Dendritic cell treated with granulocyte-macrophage colony-stimulating factor and Interleukin-4, amounts not matched to agents 40 ng/mL and 50 ng/mL, for 4 days (primary cell): ENCODE results near the gene DDX1.

ENCODE experiments used
- H3K27ac Mint-ChIP-seq: one replicate; pipeline ENCODE4 v1.8.0; 2022; ENCODE audit warnings: mild to moderate bottlenecking, mixed read lengths
- H3K27me3 Mint-ChIP-seq: one replicate; pipeline ENCODE4 v1.8.0; 2022; ENCODE audit warnings: mild to moderate bottlenecking, mixed read lengths
- H3K36me3 Mint-ChIP-seq: one replicate; pipeline ENCODE4 v1.8.0; 2022; ENCODE audit warnings: low read depth, mixed read lengths
- H3K4me1 Mint-ChIP-seq: one replicate; pipeline ENCODE4 v1.8.0; 2022; ENCODE audit warnings: low read depth, mixed read lengths
- H3K4me3 Mint-ChIP-seq: one replicate; pipeline ENCODE4 v1.8.0; 2022; ENCODE audit warnings: mild to moderate bottlenecking, moderate library complexity, mixed read lengths
- H3K9me3 Mint-ChIP-seq: one replicate; pipeline ENCODE4 v1.8.0; 2022; ENCODE audit warnings: mixed read lengths
- intact Hi-C: fragments of 100-400 bp; cut with micrococcal nuclease; formaldehyde crosslinking; loops from one replicate; pipeline ENCODE4 v1.15.0; 2022

The DDX1 gene

GRCh38 chr2:15664273-15665066, 72.8 kb downstream of the DDX1 start:
- Mint-ChIP-seq H3K27ac (no peak overlapping the region), H3K4me3 (no peak overlapping the region), H3K36me3 (no peaks in the 10 kb centered on the region), H3K27me3 (no peaks in the 10 kb centered on the region), H3K9me3 (no peaks in the 10 kb centered on the region), H3K4me1 (no peaks in the 10 kb centered on the region)
- intact Hi-C loops = no loop called here

- Mint-ChIP-seq H3K4me3 (no peak overlapping the region), H3K27ac (no peak overlapping the region)
- intact Hi-C loops = no loop called here
Measured at GRCh38 chr2:15665067-15665942, 73.6 kb downstream of the DDX1 start.

GRCh38 chr2:15665943-15666460, 74.3 kb downstream of the DDX1 start:
- Mint-ChIP-seq H3K36me3 (no peaks in the 10 kb centered on the region), H3K9me3 (no peaks in the 10 kb centered on the region), H3K27ac (no peak overlapping the region), H3K4me1 (no peaks in the 10 kb centered on the region), H3K27me3 (no peaks in the 10 kb centered on the region), H3K4me3 (no peak overlapping the region)
- intact Hi-C loops = no loop called here

More at GRCh38 chr2:15665067-15665942, 73.6 kb downstream of the DDX1 start:
- Mint-ChIP-seq H3K9me3 (no peaks in the 10 kb centered on the region), H3K4me1 (no peaks in the 10 kb centered on the region), H3K36me3 (no peaks in the 10 kb centered on the region), H3K27me3 (no peaks in the 10 kb centered on the region)

GRCh38 chr2:15666861-15667808, 75.5 kb downstream of the DDX1 start:
- Mint-ChIP-seq H3K4me3 (no peak overlapping the region), H3K27me3 (no peaks in the 10 kb centered on the region), H3K9me3 (no peaks in the 10 kb centered on the region), H3K27ac (no peak overlapping the region), H3K36me3 (no peaks in the 10 kb centered on the region), H3K4me1 (no peaks in the 10 kb centered on the region)
- intact Hi-C loops = no loop called here

- intact Hi-C loops = no loop called here
Measured at GRCh38 chr2:15667809-15668556, 76.3 kb downstream of the DDX1 start.

GRCh38 chr2:15668611-15669305, 77.1 kb downstream of the DDX1 start:
- Mint-ChIP-seq H3K36me3 (no peaks in the 10 kb centered on the region), H3K27ac (no peak overlapping the region), H3K4me3 (no peak overlapping the region), H3K4me1 (no peaks in the 10 kb centered on the region), H3K9me3 (no peaks in the 10 kb centered on the region), H3K27me3 (no peaks in the 10 kb centered on the region)
- intact Hi-C loops = no loop called here

More at GRCh38 chr2:15667809-15668556, 76.3 kb downstream of the DDX1 start:
- Mint-ChIP-seq H3K27me3 (no peaks in the 10 kb centered on the region), H3K27ac (no peak overlapping the region), H3K4me3 (no peak overlapping the region), H3K36me3 (no peaks in the 10 kb centered on the region), H3K9me3 (no peaks in the 10 kb centered on the region), H3K4me1 (no peaks in the 10 kb centered on the region)

- Mint-ChIP-seq H3K27me3 (peaks cover 2% of the 10 kb centered on the region), H3K9me3 (no peaks in the 10 kb centered on the region), H3K36me3 (no peaks in the 10 kb centered on the region), H3K27ac (no peak overlapping the region), H3K4me3 (no peak overlapping the region), H3K4me1 (no peaks in the 10 kb centered on the region)
- intact Hi-C loops = no loop called here
Measured at GRCh38 chr2:15669375-15669910, 77.8 kb downstream of the DDX1 start.

GRCh38 chr2:15670469-15670868, 78.8 kb downstream of the DDX1 start:
- Mint-ChIP-seq H3K36me3 (no peaks in the 10 kb centered on the region), H3K9me3 (no peaks in the 10 kb centered on the region), H3K27ac (no peak overlapping the region), H3K4me3 (no peak overlapping the region), H3K27me3 (peaks cover 2% of the 10 kb centered on the region), H3K4me1 (no peaks in the 10 kb centered on the region)
- intact Hi-C loops = no loop called here

- H3K36me3 Mint-ChIP-seq = no peaks in the 10 kb centered on the region
- no peaks in the 10 kb centered on the region for H3K9me3 Mint-ChIP-seq
- H3K4me3 Mint-ChIP-seq = no peak overlapping the region
- H3K27me3 Mint-ChIP-seq = peaks cover 2% of the 10 kb centered on the region
- no peak overlapping the region for H3K27ac Mint-ChIP-seq
- no peaks in the 10 kb centered on the region for H3K4me1 Mint-ChIP-seq
- intact Hi-C loops = no loop called here
Measured at GRCh38 chr2:15670981-15671380, 79.3 kb downstream of the DDX1 start.

GRCh38 chr2:15671409-15671808, 79.7 kb downstream of the DDX1 start:
- H3K27ac Mint-ChIP-seq = no peak overlapping the region
- H3K4me1 Mint-ChIP-seq = no peaks in the 10 kb centered on the region
- intact Hi-C loops = no loop called here
- H3K4me3 Mint-ChIP-seq = no peak overlapping the region
- peaks cover 2% of the 10 kb centered on the region for H3K27me3 Mint-ChIP-seq
- no peaks in the 10 kb centered on the region for H3K36me3 Mint-ChIP-seq
- H3K9me3 Mint-ChIP-seq = no peaks in the 10 kb centered on the region

- Mint-ChIP-seq H3K4me3 (no peak overlapping the region), H3K4me1 (no peaks in the 10 kb centered on the region), H3K36me3 (no peaks in the 10 kb centered on the region), H3K27me3 (peaks cover 2% of the 10 kb centered on the region), H3K27ac (no peak overlapping the region), H3K9me3 (no peaks in the 10 kb centered on the region)
- intact Hi-C loops = no loop called here
Measured at GRCh38 chr2:15671842-15672815, 80.5 kb downstream of the DDX1 start.
